ENCODE results near the gene MAPK10. TPM values are rescaled to one million over a fixed set of nuclear protein-coding genes. Genes with fewer than 3 reads are reported as not detected.

MAPK10 gene
- total RNA-seq, 1 experiment from 2014 or later, result 5.2 TPM

- Mint-ChIP-seq H3K4me3 (no peak overlapping the region), H3K9me3 (no peaks in the 10 kb centered on the region)
Measured at GRCh38 chr4:86291180-86291579, 68.7 kb downstream of the MAPK10 start.

More at GRCh38 chr4:86291180-86291579, 68.7 kb downstream of the MAPK10 start:
- Mint-ChIP-seq H3K36me3 (no peaks in the 10 kb centered on the region), H3K4me1 (peaks cover 18% of the 10 kb centered on the region), H3K27me3 (ENCODE audit: low read depth) (no peaks in the 10 kb centered on the region), H3K27ac (no peak overlapping the region)
- no peak for ATAC-seq
- CTCF ChIA-PET, result no interaction called here
- no peak for DNase-seq (ENCODE audit: low spot score)
- TF ChIP-seq ATF6 (CRISPR knock-in tag; IDR thresholded peaks at IDR 0.05) (no peak), ZNF423 (CRISPR knock-in tag; IDR thresholded peaks at IDR 0.05) (no peak), IRF2 (CRISPR knock-in tag; IDR thresholded peaks at IDR 0.05; ENCODE audit: borderline replicate concordance, low read depth) (no peak), HMGXB4 (CRISPR knock-in tag; IDR thresholded peaks at IDR 0.05) (no peak), TEAD1 (CRISPR knock-in tag; IDR thresholded peaks at IDR 0.05) (no peak), ZNF396 (CRISPR knock-in tag; IDR thresholded peaks at IDR 0.05; ENCODE audit: borderline replicate concordance) (no peak), CBFB (CRISPR knock-in tag; IDR thresholded peaks at IDR 0.05; ENCODE audit: low read depth) (no peak), GABPB1 (CRISPR knock-in tag; IDR thresholded peaks at IDR 0.05) (no peak), ZNF317 (CRISPR knock-in tag; IDR thresholded peaks at IDR 0.05; ENCODE audit: borderline replicate concordance, low read depth) (no peak), USF1 (CRISPR knock-in tag; IDR thresholded peaks at IDR 0.05) (no peak), MLX (CRISPR knock-in tag; IDR thresholded peaks at IDR 0.05) (no peak), SMAD4 (CRISPR knock-in tag; IDR thresholded peaks at IDR 0.05) (no peak), ZBTB21 (CRISPR knock-in tag; IDR thresholded peaks at IDR 0.05; ENCODE audit: borderline replicate concordance) (no peak), JUN (CRISPR knock-in tag; IDR thresholded peaks at IDR 0.05) (no peak)
- TF ChIP-seq, protein P1, sequence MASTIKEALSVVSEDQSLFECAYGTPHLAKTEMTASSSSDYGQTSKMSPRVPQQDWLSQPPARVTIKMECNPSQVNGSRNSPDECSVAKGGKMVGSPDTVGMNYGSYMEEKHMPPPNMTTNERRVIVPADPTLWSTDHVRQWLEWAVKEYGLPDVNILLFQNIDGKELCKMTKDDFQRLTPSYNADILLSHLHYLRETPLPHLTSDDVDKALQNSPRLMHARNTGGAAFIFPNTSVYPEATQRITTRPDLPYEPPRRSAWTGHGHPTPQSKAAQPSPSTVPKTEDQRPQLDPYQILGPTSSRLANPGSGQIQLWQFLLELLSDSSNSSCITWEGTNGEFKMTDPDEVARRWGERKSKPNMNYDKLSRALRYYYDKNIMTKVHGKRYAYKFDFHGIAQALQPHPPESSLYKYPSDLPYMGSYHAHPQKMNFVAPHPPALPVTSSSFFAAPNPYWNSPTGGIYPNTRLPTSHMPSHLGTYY (CRISPR knock-in tag; IDR thresholded peaks at IDR 0.05), result no peak
- TF ChIP-seq, protein P2, sequence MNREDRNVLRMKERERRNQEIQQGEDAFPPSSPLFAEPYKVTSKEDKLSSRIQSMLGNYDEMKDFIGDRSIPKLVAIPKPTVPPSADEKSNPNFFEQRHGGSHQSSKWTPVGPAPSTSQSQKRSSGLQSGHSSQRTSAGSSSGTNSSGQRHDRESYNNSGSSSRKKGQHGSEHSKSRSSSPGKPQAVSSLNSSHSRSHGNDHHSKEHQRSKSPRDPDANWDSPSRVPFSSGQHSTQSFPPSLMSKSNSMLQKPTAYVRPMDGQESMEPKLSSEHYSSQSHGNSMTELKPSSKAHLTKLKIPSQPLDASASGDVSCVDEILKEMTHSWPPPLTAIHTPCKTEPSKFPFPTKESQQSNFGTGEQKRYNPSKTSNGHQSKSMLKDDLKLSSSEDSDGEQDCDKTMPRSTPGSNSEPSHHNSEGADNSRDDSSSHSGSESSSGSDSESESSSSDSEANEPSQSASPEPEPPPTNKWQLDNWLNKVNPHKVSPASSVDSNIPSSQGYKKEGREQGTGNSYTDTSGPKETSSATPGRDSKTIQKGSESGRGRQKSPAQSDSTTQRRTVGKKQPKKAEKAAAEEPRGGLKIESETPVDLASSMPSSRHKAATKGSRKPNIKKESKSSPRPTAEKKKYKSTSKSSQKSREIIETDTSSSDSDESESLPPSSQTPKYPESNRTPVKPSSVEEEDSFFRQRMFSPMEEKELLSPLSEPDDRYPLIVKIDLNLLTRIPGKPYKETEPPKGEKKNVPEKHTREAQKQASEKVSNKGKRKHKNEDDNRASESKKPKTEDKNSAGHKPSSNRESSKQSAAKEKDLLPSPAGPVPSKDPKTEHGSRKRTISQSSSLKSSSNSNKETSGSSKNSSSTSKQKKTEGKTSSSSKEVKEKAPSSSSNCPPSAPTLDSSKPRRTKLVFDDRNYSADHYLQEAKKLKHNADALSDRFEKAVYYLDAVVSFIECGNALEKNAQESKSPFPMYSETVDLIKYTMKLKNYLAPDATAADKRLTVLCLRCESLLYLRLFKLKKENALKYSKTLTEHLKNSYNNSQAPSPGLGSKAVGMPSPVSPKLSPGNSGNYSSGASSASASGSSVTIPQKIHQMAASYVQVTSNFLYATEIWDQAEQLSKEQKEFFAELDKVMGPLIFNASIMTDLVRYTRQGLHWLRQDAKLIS (CRISPR knock-in tag; IDR thresholded peaks at IDR 0.05; ENCODE audit: borderline replicate concordance), result no peak
- TF ChIP-seq, protein P3, sequence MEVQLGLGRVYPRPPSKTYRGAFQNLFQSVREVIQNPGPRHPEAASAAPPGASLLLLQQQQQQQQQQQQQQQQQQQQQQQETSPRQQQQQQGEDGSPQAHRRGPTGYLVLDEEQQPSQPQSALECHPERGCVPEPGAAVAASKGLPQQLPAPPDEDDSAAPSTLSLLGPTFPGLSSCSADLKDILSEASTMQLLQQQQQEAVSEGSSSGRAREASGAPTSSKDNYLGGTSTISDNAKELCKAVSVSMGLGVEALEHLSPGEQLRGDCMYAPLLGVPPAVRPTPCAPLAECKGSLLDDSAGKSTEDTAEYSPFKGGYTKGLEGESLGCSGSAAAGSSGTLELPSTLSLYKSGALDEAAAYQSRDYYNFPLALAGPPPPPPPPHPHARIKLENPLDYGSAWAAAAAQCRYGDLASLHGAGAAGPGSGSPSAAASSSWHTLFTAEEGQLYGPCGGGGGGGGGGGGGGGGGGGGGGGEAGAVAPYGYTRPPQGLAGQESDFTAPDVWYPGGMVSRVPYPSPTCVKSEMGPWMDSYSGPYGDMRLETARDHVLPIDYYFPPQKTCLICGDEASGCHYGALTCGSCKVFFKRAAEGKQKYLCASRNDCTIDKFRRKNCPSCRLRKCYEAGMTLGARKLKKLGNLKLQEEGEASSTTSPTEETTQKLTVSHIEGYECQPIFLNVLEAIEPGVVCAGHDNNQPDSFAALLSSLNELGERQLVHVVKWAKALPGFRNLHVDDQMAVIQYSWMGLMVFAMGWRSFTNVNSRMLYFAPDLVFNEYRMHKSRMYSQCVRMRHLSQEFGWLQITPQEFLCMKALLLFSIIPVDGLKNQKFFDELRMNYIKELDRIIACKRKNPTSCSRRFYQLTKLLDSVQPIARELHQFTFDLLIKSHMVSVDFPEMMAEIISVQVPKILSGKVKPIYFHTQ (CRISPR knock-in tag; IDR thresholded peaks at IDR 0.05), result no peak
- POLR2A ChIA-PET, result no interaction called here

Data from WTC11 (cell line).